PC-9 (cell line): ENCODE results near the gene TANC1. TPM values are rescaled to one million over a fixed set of nuclear protein-coding genes. Genes with fewer than 3 reads are reported as not detected.

Experiments
- BruUV-seq: library from RNA; stranded (reverse); fragments of 400-500 nt; replicated peaks from 2 replicates; lab custom pipeline; 2021; lab: Mats Ljungman, UMichigan
- CTCF ChIA-PET: fragments of 300-600 bp; sonication (Branson Sonifier 250); formaldehyde crosslinking; loops from one replicate; lab custom pipeline; 2022; ENCODE audit warnings: antibody characterized with exemption; lab: Charles Lee
- POLR2A ChIA-PET: fragments of 300-600 bp; sonication (Branson Sonifier 250); formaldehyde crosslinking; loops from one replicate; lab custom pipeline; 2022; ENCODE audit warnings: antibody characterized with exemption; ENCODE audit not compliant: unreplicated experiment; lab: Charles Lee
- DNase-seq, 2 experiments: peaks; one replicate each; pipeline versions ENCODE4 v3.0.0 to v3.0.0-alpha.2; 2015 to 2022; ENCODE audit warnings: mixed read lengths in 1 of 2
- H2AFZ ChIP-seq: fragments of 200-600 bp; sonication (generic); 2 replicates; pipeline ENCODE4 v1.8.1; 2017; ENCODE audit warnings: antibody characterized with exemption
- H3F3A ChIP-seq: fragments of 200-600 bp; sonication (generic); 2 replicates; pipeline ENCODE4 v1.8.1; 2017; ENCODE audit warnings: antibody characterized with exemption, mild to moderate bottlenecking, low read depth; ENCODE audit not compliant: insufficient read depth
- H3K27ac ChIP-seq: fragments of 200-600 bp; sonication (generic); 2 replicates; pipeline ENCODE4 v1.6.1; 2016; ENCODE audit warnings: mixed run types
- H3K27me3 ChIP-seq: fragments of 200-600 bp; sonication (generic); 2 replicates; pipeline ENCODE4 v1.6.1; 2016; ENCODE audit warnings: low read depth, mixed run types; ENCODE audit not compliant: insufficient read depth
- H3K36me3 ChIP-seq: fragments of 200-600 bp; sonication (generic); 2 replicates; pipeline ENCODE4 v1.6.1; 2016; ENCODE audit warnings: low read depth, mixed run types
- H3K4me1 ChIP-seq: fragments of 200-600 bp; sonication (generic); replicated peaks from 2 replicates; pipeline ENCODE4 v1.6.1; 2016; ENCODE audit warnings: mixed run types; ENCODE audit not compliant: insufficient read depth
- H3K4me2 ChIP-seq: fragments of 200-600 bp; sonication (generic); 2 replicates; pipeline ENCODE4 v1.6.1; 2017; ENCODE audit warnings: mixed run types
- H3K4me3 ChIP-seq: fragments of 200-600 bp; sonication (generic); 2 replicates; pipeline ENCODE4 v1.6.1; 2016; ENCODE audit warnings: mixed run types
- H3K79me2 ChIP-seq: fragments of 200-600 bp; sonication (generic); 2 replicates; pipeline ENCODE4 v1.6.1; 2017; ENCODE audit warnings: low read depth, mixed run types
- H3K9me2 ChIP-seq: fragments of 200-600 bp; sonication (generic); 2 replicates; pipeline ENCODE4 v1.8.1; 2017; ENCODE audit warnings: mild to moderate bottlenecking; ENCODE audit not compliant: insufficient read depth
- H3K9me3 ChIP-seq: fragments of 200-600 bp; sonication (generic); 2 replicates; pipeline ENCODE4 v1.8.1; 2016; ENCODE audit warnings: low read depth; ENCODE audit not compliant: insufficient read depth
- H4K20me1 ChIP-seq: fragments of 200-600 bp; sonication (generic); 2 replicates; pipeline ENCODE4 v1.8.1; 2017; ENCODE audit not compliant: insufficient read depth
- EZH2 ChIP-seq: fragments of 200-600 bp; sonication (generic); IDR thresholded peaks from 2 replicates; pipeline ENCODE4 v1.8.0; 2017; ENCODE audit warnings: antibody characterized with exemption, low read depth
- intact Hi-C: fragments of 100-400 bp; cut with micrococcal nuclease; formaldehyde crosslinking; loops from one replicate; pipeline ENCODE4 v1.10.0; 2022; ENCODE audit not compliant: unreplicated experiment
- total RNA-seq: library from RNA; stranded (reverse); gene quantifications from 2 replicates; pipeline ENCODE4 v1.2.3, GENCODE V29; 2021
- TF ChIP-seq, protein P1 (sequence below): fragments of 200-600 bp; sonication (generic); conservative IDR thresholded peaks from 2 replicates; pipeline ENCODE4 v1.6.1; 2017; ENCODE audit warnings: mixed run types, antibody characterized with exemption, mild to moderate bottlenecking, moderate library complexity

The TANC1 gene
- total RNA-seq, 1 experiment from 2014 or later: 26.0 TPM

- no peaks in the 10 kb centered on the region for H3K9me3 ChIP-seq
- H3K79me2 ChIP-seq: no peaks in the 10 kb centered on the region
- ChIA-PET CTCF (no interaction called here), POLR2A (no interaction called here)
- intact Hi-C loops: no loop called here
- peaks cover 14% of the 10 kb centered on the region; the same call in 1 of the 2 replicates for H3K36me3 ChIP-seq
- H3F3A ChIP-seq: no peaks in the 10 kb centered on the region
- H3K9me2 ChIP-seq: no peaks in the 10 kb centered on the region
- no peak for DNase-seq
- no TSS peak for BruUV-seq
- H2AFZ ChIP-seq: no peak overlapping the region
- H3K27ac ChIP-seq: no peak overlapping the region
- TF ChIP-seq, protein P1, sequence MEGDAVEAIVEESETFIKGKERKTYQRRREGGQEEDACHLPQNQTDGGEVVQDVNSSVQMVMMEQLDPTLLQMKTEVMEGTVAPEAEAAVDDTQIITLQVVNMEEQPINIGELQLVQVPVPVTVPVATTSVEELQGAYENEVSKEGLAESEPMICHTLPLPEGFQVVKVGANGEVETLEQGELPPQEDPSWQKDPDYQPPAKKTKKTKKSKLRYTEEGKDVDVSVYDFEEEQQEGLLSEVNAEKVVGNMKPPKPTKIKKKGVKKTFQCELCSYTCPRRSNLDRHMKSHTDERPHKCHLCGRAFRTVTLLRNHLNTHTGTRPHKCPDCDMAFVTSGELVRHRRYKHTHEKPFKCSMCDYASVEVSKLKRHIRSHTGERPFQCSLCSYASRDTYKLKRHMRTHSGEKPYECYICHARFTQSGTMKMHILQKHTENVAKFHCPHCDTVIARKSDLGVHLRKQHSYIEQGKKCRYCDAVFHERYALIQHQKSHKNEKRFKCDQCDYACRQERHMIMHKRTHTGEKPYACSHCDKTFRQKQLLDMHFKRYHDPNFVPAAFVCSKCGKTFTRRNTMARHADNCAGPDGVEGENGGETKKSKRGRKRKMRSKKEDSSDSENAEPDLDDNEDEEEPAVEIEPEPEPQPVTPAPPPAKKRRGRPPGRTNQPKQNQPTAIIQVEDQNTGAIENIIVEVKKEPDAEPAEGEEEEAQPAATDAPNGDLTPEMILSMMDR: no peak
- no peak for TF ChIP-seq EZH2
- H3K4me2 ChIP-seq: no peak overlapping the region
- H4K20me1 ChIP-seq: no peaks in the 10 kb centered on the region
- no peak overlapping the region for H3K4me3 ChIP-seq
- no peaks in the 10 kb centered on the region for H3K4me1 ChIP-seq
- H3K27me3 ChIP-seq: no peaks in the 10 kb centered on the region
Measured at GRCh38 chr2:159228081-159228581, 259.7 kb downstream of the TANC1 start.

- no peak for DNase-seq
- no peaks in the 10 kb centered on the region for H3K4me1 ChIP-seq
- H3K4me2 ChIP-seq: no peak overlapping the region
- H3K79me2 ChIP-seq: no peaks in the 10 kb centered on the region
- no peaks in the 10 kb centered on the region for H3K9me2 ChIP-seq
- no peak overlapping the region for H2AFZ ChIP-seq
- TF ChIP-seq, protein P1: no peak
- no peak for TF ChIP-seq EZH2
- H3K27me3 ChIP-seq: no peaks in the 10 kb centered on the region
- no peaks in the 10 kb centered on the region for H3F3A ChIP-seq
- H4K20me1 ChIP-seq: no peaks in the 10 kb centered on the region
- ChIA-PET POLR2A (no interaction called here), CTCF (no interaction called here)
- peaks cover 14% of the 10 kb centered on the region; the same call in 1 of the 2 replicates for H3K36me3 ChIP-seq
- no peak overlapping the region for H3K27ac ChIP-seq
- H3K4me3 ChIP-seq: no peak overlapping the region
- no peaks in the 10 kb centered on the region for H3K9me3 ChIP-seq
- no TSS peak for BruUV-seq
- intact Hi-C loops: no loop called here
Measured at GRCh38 chr2:159229476-159230144, 261.2 kb downstream of the TANC1 start.

DNA sequence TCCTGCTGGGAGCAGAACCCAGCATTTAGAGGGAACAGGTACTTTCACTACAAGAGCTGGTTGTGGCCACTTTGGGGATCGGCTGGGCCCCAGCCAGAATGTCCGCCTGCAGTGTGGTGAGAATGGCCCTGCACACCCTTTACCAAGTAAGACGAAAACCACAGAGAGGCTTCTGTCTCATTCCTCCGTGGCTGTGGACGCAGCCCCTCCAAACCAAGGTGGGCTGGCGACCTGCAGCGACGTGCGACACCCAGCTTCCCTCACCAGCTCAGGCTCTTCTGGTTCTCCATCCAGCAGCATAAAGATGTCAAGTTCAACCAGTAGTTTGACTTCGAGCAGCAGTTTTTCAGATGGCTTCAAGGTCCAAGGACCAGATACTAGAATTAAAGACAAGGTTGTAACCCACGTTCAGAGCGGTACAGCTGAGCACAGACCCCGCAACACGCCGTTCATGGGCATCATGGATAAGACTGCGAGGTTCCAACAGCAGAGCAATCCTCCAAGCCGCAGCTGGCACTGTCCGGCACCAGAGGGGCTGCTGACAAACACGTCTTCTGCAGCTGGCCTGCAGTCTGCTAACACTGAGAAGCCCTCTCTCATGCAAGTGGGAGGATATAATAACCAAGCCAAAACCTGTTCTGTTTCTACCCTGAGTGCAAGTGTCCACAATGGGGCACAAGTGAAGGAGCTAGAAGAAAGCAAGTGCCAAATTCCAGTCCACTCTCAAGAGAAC lies 261.9 kb downstream of the TANC1 start:
- intact Hi-C loops: no loop called here
- Histone ChIP-seq H3K27ac (no peak overlapping the region), H3K4me3 (no peak overlapping the region), H3K4me2 (no peak overlapping the region), H4K20me1 (no peaks in the 10 kb centered on the region), H3K9me3 (no peaks in the 10 kb centered on the region), H3K9me2 (no peaks in the 10 kb centered on the region), H3K79me2 (no peaks in the 10 kb centered on the region), H3K4me1 (no peaks in the 10 kb centered on the region), H3F3A (no peaks in the 10 kb centered on the region), H3K27me3 (no peaks in the 10 kb centered on the region), H2AFZ (no peak overlapping the region), H3K36me3 (peaks cover 14% of the 10 kb centered on the region)
- DNase-seq: no peak
- no peak for TF ChIP-seq EZH2
- CTCF ChIA-PET: no interaction called here
- BruUV-seq: no TSS peak
- POLR2A ChIA-PET: no interaction called here
